Stimulated activated CD8-positive, alpha-beta memory T cell treated with anti-CD3 and anti-CD28 coated beads, Interleukin-4, amount 100 ng/mL, for 1 hour (primary cell): ENCODE measurements around the gene FRMD4B.

ENCODE experiments used
- DNase-seq, 2 donors: peaks; one replicate each; pipeline ENCODE4 v3.0.0-alpha.2; 2020; ENCODE audit warnings: low read depth in 2 of 2, low spot score in 1 of 2

The FRMD4B gene

DNA sequence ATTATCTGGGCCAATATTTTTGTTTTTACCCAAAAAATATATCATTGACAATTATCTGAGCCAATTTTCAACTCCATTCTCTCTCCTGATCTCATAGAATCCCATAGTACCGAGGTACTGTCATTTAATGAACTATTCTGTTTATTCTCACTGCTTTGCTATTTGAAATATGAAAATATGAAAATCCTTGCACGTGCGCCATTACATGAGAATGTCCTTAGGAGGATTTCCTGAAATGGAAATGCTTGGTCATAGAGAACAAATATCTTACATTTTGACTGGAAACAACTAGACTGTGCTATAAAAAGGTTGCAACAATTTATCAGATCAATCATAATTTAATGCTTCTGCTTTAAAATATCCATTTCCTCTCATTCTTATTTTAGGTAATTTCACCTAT lies 18.3 kb downstream of the FRMD4B start:
- no peak for DNase-seq

DNA sequence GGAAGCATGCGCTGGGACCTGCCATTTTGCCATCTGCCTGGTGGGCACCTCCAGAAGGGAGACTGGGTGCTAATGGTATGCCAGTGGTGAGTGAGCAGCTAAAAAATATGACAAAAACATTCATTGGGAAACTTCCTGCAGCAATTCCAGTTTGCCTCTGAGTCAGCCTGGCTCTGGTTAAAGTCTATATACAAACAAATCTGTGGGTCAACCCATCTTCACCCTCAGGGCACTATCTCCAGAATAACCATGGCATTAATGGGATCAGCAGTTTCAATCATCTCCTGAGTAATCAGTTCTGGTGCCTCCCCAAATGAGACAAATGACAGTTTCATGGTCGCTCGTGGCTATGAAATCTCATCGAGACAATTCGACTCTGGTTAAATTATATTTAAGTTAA lies 21.5 kb downstream of the FRMD4B start:
- no peak for DNase-seq

DNA sequence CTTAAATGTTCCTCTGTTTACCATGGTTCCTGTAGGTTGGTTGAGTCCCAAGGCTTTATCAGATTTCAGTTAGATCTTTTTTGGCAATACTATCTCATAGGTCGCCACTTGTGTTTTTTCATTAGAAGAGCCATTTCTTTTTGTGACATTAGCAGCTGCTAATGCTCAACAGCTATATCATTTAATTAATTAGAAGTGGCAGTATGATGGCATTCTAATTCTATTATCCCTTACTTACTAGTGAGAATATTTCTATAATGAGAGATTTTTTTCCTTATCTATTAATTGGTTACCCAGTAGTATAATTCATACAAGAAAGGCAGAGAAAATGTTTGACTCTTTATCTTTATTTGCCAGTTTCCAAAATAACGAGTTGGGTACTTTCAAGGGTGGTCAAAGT lies 25.2 kb downstream of the FRMD4B start:
- no peak for DNase-seq

DNA sequence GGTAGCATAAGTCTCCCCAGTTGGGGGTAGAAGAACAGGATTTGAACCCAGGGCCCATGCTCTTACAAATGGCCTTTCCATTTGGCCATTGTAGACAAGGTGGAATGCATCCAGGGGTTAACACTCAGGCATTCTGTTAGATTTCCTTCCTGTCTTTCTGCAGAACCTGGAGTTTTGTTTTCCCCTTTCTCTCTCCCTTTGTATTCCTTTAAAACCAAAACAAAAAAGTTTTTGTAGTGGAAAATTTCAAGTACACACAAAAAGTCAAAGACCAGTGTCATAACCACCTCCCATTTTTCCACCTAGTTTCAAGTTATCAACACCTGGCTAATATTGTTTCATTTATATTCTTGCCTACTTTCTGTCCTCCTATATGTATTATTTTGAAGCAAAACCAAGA lies 26.0 kb downstream of the FRMD4B start:
- no peak for DNase-seq

DNA sequence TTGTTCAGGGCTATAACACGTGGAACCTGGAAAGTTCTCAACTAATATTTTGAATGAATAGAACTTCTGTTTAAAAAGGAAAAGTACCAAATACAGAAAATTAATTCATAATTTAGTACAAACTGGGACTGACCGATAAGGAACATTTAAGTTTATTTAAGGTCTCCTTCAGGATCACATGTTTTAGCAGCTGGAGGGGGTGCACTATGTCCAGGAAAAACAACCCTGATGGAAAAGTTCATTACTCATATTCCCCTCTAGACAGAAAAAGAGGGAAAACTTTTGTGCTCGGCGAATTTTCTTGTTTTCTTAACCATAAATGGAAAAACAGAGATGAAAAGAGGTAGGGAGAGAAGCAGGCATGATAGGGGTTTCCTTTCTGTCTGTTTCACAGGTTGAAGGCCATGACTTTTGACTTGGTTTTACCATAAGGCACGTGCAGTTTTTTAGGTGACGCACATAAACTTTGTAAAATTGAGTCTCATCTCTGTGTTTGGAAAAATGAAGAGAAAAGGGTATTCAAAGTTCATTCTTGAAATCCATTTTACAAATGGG lies 26.5 kb downstream of the FRMD4B start:
- DNase-seq, result no peak

DNA sequence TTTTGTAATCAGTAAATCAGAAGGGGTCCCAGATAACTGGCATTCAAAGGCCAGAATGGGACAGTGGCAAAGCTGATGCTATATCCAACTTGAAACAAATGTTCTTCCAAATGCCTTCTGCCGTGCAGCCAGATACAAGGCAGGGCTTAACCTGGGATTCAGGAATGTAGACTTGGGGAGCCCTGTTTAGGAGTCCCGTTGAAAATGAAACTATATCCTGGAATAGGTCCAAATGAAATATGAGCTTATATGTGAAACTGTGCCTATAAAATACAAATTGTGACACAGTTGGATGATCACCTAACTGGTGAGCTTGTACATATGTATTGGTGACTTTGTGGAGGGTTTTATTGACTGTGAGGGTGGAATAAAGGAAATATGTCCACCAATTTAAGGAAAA lies 28.7 kb downstream of the FRMD4B start:
- DNase-seq, result no peak

DNA sequence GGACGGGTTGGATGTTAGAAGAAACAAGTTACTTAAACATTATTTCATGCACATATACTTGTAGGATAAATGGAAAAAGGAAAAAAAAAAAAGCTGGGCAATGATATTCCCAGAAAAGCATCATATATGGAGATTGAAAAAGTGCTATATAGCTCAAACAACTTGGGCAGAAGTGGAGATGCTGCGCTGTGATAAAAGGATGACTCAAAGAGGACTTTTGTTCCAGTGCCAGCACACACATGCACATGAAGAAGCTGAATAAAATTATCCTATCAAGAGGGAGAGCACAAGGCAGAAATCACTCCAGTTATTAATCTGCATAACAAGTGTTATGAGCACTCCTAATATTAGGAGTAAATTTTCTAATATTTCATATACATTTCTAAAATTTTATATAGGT lies 30.9 kb downstream of the FRMD4B start:
- DNase-seq, result no peak

DNA sequence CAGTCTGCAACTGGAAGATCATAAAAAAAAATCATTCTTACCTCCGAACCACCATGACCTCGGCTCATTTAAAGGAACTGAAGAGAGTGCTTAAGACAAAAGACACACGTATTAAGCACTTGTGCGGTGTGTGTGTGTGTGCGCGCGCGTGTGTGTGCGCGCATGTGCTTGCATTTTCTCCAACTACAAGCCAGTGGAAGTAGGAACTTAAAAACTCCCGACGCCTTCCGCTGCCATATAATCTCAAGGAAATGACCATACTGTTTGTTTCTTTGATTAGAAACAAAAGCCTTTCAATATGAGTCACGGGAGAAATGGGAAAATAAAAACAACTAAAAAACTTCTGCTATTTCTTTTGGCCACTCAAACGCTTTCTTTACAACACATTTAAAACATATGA lies 32.4 kb downstream of the FRMD4B start:
- no peak for DNase-seq

DNA sequence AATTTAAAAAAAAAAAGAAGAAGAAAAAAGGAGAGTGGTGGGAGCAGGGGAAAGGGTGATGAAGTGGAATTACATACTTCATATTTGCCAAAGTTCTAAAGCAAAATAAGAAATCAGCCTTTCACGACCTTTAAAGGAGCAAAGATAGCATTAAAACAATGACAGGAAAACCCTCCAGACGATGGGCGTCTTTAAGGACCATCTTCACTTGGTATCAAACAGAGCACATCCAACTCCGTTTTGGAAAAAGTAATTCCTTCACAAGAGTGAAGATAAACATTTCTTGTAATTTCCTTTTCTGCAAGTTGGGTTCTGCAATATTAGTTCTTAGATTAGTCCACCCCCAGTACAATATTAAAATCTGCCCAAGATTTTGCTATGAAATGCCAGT lies 32.8 kb downstream of the FRMD4B start:
- no peak for DNase-seq

DNA sequence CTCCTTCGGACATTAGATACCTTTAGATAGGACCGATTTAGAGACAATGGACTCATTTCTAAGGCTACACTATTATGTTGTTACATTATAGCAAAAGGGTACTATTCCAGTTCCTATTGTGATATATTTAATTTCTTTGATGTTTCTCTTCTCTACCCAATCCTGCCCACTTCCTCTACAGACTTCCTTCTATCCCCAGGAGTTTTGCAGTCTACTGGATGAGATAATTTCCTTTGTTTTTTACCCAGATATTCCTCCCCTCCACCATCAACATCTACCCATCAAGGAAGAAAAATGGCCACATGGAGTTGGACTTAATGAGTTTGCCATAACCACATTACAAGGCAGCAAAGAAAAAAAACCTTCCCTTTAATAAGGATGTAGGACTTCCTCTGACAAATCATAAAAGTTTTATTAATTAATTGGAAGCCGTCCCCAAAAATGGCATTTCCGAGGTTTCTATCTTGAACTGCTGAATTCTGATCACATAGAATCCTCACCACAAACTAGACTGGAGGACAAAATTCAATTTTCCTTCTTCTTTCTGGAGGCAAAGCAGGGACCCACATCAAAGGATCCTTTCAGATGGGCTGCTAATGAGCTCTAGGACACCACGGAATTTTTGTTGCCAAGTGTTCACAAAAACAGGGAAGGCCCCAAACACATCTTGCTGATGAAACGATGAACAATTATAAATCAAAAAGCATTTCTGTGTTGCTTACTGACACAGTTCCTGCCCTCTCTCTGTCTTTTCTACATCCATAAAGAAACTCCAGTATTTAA lies 33.4 kb downstream of the FRMD4B start:
- no peak for DNase-seq

DNA sequence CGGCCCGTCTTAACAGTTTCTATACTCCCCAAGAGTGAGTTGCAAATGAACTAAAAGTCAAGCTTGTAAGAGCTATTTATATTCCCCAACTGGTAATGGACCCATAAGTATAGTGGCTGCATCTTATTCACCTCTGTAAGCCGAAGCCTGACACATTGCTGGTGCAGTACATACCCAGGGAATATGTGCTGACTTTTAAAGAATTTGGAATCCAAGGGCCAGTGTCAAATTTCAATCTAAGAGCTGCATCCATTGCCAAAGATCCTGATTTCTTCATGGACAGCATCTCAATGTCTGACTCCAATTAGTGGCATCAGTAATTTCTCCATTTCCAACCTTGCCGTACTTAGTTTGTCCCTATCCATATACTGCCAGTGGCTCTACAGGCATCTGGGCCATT lies 42.0 kb downstream of the FRMD4B start:
- no peak for DNase-seq

DNA sequence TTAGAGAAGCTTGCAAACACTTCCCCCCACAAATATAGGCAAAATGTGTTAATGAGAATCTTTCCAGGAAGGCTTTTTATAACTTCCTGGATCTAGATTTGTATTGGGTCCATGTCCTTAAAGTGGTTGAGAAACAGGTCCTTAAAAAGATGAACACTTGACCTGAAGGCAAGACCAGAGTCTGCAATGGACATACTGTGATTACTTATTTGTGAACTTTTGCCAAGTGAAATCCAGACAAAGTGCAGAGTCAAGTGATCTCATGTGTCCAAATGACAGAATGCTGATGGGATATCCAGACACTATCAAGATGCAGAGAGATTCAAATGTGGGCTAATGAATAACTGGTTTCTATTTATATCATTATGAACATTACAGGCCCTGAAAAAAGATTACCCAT lies 43.8 kb downstream of the FRMD4B start:
- no peak for DNase-seq

DNA sequence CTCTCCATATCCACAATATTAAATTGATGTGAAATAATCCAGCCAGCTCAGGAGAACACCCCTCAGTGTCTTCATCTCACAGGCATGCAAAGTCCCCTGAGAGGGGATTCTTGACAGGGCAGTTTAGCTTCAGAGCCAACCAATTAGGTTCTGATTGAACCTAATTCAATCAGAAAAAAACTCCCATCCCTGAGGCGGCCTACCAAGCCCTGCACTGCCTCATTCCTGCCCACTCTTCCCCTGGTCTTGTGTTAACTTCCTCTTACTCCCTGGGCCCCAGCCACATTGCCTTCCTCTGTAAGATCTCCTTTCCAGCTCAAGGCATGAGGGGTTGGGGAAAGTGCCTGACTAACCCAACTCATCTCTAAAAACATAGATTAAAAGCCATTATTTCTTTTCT lies 46.1 kb downstream of the FRMD4B start:
- DNase-seq, result no peak

DNA sequence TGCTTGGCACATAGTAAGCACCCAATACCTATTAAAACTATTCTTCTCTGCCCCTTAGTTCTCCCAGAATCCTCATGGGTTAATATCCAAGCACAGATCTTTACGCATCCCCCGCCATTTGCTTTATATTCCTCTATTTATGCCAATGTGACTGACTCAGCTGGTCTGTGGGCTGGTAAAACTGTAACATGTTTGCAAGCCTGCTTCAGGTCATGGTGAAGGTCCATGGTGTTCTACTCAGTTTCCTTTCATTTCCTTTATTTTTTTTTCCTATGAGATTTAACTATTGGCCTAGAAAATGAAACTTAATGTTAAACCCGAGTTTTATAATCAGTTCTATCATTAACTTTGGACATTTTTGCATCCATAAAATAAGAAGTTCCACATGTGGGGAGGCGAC lies 47.0 kb downstream of the FRMD4B start:
- DNase-seq, result no peak

DNA sequence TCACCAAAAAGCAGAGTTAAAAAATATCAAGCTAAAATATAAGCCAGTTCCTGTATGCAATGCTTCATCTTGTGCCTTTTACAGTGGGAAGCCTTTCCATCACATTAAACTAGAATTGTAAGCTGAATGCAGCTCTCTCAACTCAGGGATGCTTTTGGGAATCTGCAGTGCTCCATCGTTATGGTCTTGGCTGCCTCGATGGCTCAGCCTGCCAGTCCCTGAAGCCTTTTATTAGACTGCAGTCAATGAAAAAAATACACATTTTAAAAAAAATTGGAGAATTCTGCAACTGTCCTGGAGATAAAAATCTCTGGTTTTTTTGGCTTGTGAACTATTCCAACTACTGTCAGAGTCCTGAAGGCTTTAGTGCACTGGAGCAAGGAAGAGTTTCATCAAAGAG lies 53.0 kb downstream of the FRMD4B start:
- DNase-seq, result no peak

DNA sequence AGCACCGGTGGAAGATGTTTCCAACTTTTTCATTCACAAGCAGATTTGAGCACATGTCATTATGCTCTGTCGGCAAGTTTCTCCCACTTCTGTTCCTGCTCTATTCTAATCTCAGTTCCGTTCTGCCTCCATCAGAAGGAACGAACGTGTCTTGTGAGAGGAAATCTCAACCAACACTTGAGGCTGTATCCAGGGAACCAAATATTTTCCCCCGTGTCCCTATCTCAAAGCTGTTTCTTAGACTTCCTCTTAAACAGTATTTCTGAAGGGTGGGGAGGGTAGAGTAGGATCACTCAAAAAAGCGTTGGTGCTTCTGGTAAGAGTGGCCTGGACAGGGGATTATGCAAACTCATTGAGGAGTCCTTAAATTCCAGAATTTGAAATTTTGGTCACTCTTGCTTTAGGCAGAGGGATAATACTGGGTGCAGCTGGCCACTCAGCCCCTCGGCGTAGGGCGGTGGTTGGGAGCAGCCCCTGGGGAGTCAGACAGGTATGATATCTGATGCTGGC lies 54.9 kb downstream of the FRMD4B start:
- no peak for DNase-seq

DNA sequence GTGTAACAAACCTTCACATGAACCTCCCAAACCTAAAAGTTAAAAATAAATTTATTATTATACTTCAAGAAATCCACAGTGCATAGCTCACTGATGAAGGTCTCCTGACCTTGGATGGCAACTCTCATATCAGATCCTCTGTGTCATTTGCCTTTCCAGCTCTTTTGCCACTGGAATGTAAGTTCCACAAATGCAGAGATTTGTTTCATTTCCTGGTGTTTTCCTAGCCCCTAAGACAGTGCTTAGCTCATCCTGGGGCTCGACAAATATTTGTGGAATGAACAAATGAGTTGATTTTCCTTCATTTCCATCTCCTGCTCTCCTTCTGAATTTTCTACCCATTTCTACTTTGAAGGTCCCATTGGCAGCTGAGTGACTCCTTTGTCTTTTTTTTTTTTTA lies 56.0 kb downstream of the FRMD4B start:
- no peak for DNase-seq

DNA sequence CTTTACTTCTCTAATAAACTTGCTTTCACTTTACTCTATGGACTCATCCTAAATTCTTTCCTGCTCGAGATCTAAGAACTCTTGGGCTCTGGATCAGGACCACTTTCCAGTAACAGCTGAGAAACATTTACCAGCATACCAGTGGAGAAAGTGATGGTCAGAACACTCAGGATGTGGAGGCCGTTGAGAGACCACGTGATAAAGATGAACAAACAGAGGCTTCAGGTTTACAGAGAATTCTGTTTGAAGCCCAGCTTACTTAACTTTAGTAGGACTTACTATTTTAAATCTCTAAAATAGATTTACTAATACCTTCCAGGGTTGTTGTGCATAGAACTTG lies 57.0 kb downstream of the FRMD4B start:
- DNase-seq, result no peak

DNA sequence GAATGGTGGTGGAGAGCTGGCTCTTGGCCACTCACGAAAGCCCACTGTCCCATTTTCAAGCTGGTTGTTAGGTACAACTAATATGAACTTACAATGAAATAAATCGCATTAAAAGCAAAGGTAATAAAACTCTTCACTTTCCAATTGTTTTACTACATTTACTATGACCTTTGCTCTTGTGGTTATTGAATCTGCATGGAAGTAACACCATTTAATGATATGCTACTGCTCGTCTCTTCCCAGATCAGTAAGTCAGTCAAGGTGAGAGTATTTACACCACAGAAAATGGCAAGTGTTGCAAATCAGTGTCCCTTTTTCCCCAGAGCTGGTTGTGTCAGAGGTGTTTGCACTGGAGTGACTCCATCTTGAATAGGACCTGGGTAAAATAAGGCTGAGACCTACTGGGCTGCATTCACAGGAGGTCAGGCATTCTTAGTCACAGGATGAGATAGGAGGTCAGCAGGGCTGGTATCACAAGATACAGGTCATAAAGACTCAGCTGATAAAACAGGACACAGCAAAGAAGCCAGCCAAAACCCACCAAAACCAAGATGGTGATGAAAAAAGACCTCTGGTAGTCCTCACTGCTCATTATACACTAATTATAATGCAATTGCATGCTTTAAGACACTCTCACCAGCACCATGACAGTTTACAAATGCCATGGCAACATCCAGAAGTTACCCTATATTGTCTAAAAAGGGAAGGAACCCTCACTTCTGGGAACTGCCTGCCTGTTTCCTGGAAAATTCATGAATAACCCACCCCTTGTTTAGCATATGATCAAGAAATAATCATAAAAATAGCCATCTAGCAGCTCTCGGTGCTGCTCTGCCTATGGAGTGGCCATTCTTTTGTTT lies 57.6 kb downstream of the FRMD4B start:
- DNase-seq, result no peak

DNA sequence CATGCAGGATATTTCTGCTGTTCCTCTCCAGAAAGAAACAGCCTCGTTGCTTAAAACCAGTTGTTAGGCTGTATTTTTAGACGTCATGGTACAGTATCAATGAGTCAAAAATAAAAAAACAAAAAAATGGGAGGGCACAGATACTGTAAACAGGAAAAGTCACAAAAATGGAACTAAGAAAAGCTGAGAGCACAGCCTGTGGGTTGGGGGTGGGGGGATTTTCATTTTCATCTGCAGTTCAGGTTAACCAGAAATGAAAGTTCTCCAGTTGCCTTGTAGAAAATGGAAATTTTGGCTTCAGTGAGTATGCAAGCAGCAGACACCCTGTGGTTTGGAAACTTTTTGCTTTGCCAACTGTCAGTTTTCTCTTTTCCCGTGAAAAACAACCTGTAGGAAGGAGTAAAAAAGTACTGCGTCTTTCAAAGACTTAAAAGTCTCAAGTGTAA lies 59.0 kb downstream of the FRMD4B start:
- DNase-seq, result no peak

DNA sequence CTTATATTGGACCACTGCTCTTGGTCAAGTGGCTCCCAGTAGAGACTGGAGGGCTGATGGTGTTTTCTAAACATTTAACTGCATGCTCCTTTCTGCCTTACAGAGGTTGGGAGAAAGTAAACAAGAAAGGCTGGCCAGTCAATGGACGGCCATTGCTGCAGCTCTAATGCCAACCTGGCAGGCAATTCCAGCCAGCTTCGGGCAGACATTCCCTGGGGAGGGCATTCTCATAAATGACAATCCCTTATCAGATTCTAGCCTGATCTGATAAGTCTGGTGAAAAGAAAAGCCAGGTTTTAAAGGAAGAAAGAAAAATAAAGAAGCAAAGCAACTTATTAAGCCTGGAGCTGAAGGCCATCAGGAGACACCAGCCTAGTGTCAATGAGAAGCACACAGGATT lies 60.7 kb downstream of the FRMD4B start:
- no peak for DNase-seq

DNA sequence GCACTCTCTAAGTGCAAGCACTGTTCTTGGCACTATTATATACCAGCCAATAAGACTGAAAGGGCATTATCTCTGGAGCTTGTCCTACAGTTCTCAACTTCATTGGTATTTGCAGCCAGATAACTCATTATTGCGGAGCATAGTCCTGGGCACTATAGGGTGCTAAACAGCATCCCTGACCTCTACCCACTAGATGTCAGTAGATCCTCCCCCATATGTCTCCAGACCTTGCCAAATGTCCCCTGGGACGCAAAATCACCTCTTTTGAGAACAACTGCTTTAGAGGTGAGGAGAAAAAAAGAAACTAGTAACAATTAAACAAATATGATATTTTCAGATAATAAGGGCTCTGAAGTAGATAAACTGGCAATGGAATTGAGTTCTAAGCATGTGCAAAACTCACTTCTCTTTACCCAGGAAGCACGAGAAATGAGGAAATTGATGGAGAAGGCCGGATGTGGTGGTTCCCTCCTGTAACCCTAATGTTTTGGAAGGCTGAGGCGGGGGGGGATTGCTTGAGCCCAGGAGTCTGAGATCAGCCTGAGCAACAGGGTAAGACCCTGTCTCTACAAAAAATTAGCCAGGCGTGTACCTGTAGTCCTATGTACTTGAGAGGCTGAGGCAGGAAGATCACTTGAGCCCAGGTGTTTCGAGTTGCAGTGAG lies 61.4 kb downstream of the FRMD4B start:
- no peak for DNase-seq
